H9 (cell line): ENCODE measurements around the gene MLST8. TPM values are rescaled to one million over a fixed set of nuclear protein-coding genes. Genes with fewer than 3 reads are reported as not detected.
A peak's percentile ranks its signal among the peaks of the same experiment; 100 is the strongest.

ENCODE experiments used
- DNase-seq: peaks from one replicate; pipeline ENCODE4 v3.0.0-alpha.2; 2017
- H2AFZ ChIP-seq: one replicate; pipeline ENCODE4 v1.6.1; 2013; ENCODE audit warnings: mild to moderate bottlenecking, low read length, control low read depth, moderate library complexity
- H2AK5ac ChIP-seq: 2 replicates; pipeline ENCODE4 v1.6.1; 2013; ENCODE audit warnings: low read length, control low read depth, mixed read lengths; ENCODE audit not compliant: insufficient read length
- H2BK120ac ChIP-seq: one replicate; pipeline ENCODE4 v1.6.1; 2013; ENCODE audit warnings: low read depth, mild to moderate bottlenecking, low read length, control low read depth, inconsistent platforms; ENCODE audit not compliant: poor library complexity, severe bottlenecking
- H2BK12ac ChIP-seq: 2 replicates; pipeline ENCODE4 v1.6.1; 2013; ENCODE audit warnings: low read length, control low read depth, mixed read lengths, low read depth; ENCODE audit not compliant: insufficient read length
- H2BK15ac ChIP-seq: 2 replicates; pipeline ENCODE4 v1.6.1; 2013; ENCODE audit warnings: low read depth, low read length, control low read depth
- H2BK20ac ChIP-seq: one replicate; pipeline ENCODE4 v1.6.1; 2013; ENCODE audit warnings: low read depth, mild to moderate bottlenecking, low read length, control low read depth, inconsistent platforms; ENCODE audit not compliant: poor library complexity, severe bottlenecking
- H2BK5ac ChIP-seq: 2 replicates; pipeline ENCODE4 v1.6.1; 2013; ENCODE audit warnings: low read length, control low read depth, mixed read lengths; ENCODE audit not compliant: insufficient read length
- H3K14ac ChIP-seq: 2 replicates; pipeline ENCODE4 v1.6.1; 2013; ENCODE audit warnings: low read length, control low read depth; ENCODE audit not compliant: insufficient read depth
- H3K18ac ChIP-seq: 2 replicates; pipeline ENCODE4 v1.6.1; 2013; ENCODE audit warnings: low read depth, mild to moderate bottlenecking, mixed read lengths, low read length, control low read depth; ENCODE audit not compliant: insufficient read length
- H3K23ac ChIP-seq: 2 replicates; pipeline ENCODE4 v1.6.1; 2013; ENCODE audit warnings: low read length, control low read depth, mixed read lengths, low read depth; ENCODE audit not compliant: insufficient read length
- H3K23me2 ChIP-seq: 2 replicates; pipeline ENCODE4 v1.6.1; 2013; ENCODE audit warnings: low read depth, mild to moderate bottlenecking, mixed read lengths, low read length, control low read depth; ENCODE audit not compliant: insufficient read length, poor library complexity, severe bottlenecking
- H3K27ac ChIP-seq: 2 replicates; pipeline ENCODE4 v1.5.1; 2013; ENCODE audit warnings: low read length, control low read depth, mixed read lengths, low read depth; ENCODE audit not compliant: insufficient read length
- H3K27me3 ChIP-seq: 2 replicates; pipeline ENCODE4 v1.6.1; 2013; ENCODE audit warnings: low read length, control low read depth, inconsistent platforms; ENCODE audit not compliant: insufficient read depth
- H3K4ac ChIP-seq: 2 replicates; pipeline ENCODE4 v1.6.1; 2013; ENCODE audit warnings: low read depth, mild to moderate bottlenecking, control low read depth, inconsistent platforms, low read length, moderate library complexity
- H3K4me1 ChIP-seq: 2 replicates; pipeline ENCODE4 v1.6.1; 2013; ENCODE audit warnings: low read length, control low read depth, inconsistent platforms; ENCODE audit not compliant: insufficient read depth
- H3K4me2 ChIP-seq: 2 replicates; pipeline ENCODE4 v1.6.1; 2013; ENCODE audit warnings: low read length, control low read depth, mixed read lengths; ENCODE audit not compliant: insufficient read length, insufficient read depth
- H3K56ac ChIP-seq: 2 replicates; pipeline ENCODE4 v1.6.1; 2013; ENCODE audit warnings: low read depth, mild to moderate bottlenecking, mixed read lengths, low read length, control low read depth; ENCODE audit not compliant: insufficient read length
- H3K79me1 ChIP-seq: 2 replicates; pipeline ENCODE4 v1.6.1; 2013; ENCODE audit warnings: low read depth, mild to moderate bottlenecking, moderate library complexity, low read length, control low read depth, inconsistent platforms; ENCODE audit not compliant: insufficient read depth, poor library complexity, severe bottlenecking
- H3K79me2 ChIP-seq: 2 replicates; pipeline ENCODE4 v1.6.1; 2013; ENCODE audit warnings: low read length, control low read depth, inconsistent platforms; ENCODE audit not compliant: insufficient read depth
- H3K9ac ChIP-seq: 2 replicates; pipeline ENCODE4 v1.6.1; 2013; ENCODE audit warnings: low read length, control low read depth, mixed read lengths; ENCODE audit not compliant: insufficient read length; ENCODE audit errors: extremely low read depth
- H3K9me3 ChIP-seq: one replicate; pipeline ENCODE4 v1.6.1; 2013; ENCODE audit warnings: low read depth, low read length, inconsistent platforms; ENCODE audit not compliant: control insufficient read depth
- H3T11ph ChIP-seq: one replicate; pipeline ENCODE4 v1.6.1; 2013; ENCODE audit warnings: mild to moderate bottlenecking, low read length, control low read depth, inconsistent platforms
- H4K20me1 ChIP-seq: one replicate; pipeline ENCODE4 v1.6.1; 2013; ENCODE audit not compliant: control insufficient read depth, insufficient read length, insufficient read depth
- H4K5ac ChIP-seq: 2 replicates; pipeline ENCODE4 v1.6.1; 2013; ENCODE audit warnings: low read depth, mild to moderate bottlenecking, mixed read lengths, low read length, control low read depth; ENCODE audit not compliant: insufficient read length
- H4K8ac ChIP-seq: replicated peaks from 2 replicates; pipeline ENCODE4 v1.6.1; 2013; ENCODE audit warnings: low read length, control low read depth, mixed read lengths, low read depth; ENCODE audit not compliant: insufficient read length
- H4K91ac ChIP-seq: 2 replicates; pipeline ENCODE4 v1.6.1; 2013; ENCODE audit warnings: low read depth, mild to moderate bottlenecking, moderate library complexity, mixed read lengths, low read length, control low read depth; ENCODE audit not compliant: insufficient read length
- H3K27ac Mint-ChIP-seq, 3 experiments: 2 replicates in 2 of 3; 3 replicates in 1 of 3; pipeline ENCODE4 v1.8.0; 2020 to 2021; ENCODE audit warnings: mixed read lengths in 3 of 3, mild to moderate bottlenecking in 1 of 3, moderate library complexity in 1 of 3
- H3K27me3 Mint-ChIP-seq: 2 replicates; pipeline ENCODE4 v1.8.0; 2021; ENCODE audit warnings: low read depth, mild to moderate bottlenecking, moderate library complexity, mixed read lengths
- H3K36me3 Mint-ChIP-seq, 3 experiments: 2 replicates in 2 of 3; 3 replicates in 1 of 3; pipeline ENCODE4 v1.8.0; 2020 to 2021; ENCODE audit warnings: low read depth in 3 of 3, mixed read lengths in 3 of 3; ENCODE audit not compliant: insufficient read depth in 1 of 3
- H3K4me1 Mint-ChIP-seq, 2 experiments: 2 replicates each; pipeline ENCODE4 v1.8.0; 2020; ENCODE audit warnings: mixed read lengths in 2 of 2
- H3K4me3 Mint-ChIP-seq, 2 experiments: 2 replicates in 1 of 2; 3 replicates in 1 of 2; pipeline ENCODE4 v1.8.0; 2020 to 2021; ENCODE audit warnings: mild to moderate bottlenecking in 2 of 2, mixed read lengths in 2 of 2, moderate library complexity in 1 of 2
- H3K9me3 Mint-ChIP-seq, 2 experiments: 2 replicates in 1 of 2; 3 replicates in 1 of 2; pipeline ENCODE4 v1.8.0; 2020; ENCODE audit warnings: mild to moderate bottlenecking in 2 of 2, mixed read lengths in 2 of 2, moderate library complexity in 1 of 2
- WGBS: extraction: QIAGEN DNeasy Blood & Tissue Kit; methylation state at CpG from one replicate; pipeline ENCODE4 v1.1.7; 2013; ENCODE audit warnings: missing lambda C conversion rate, low lambda C conversion rate, mixed read lengths; ENCODE audit not compliant: insufficient read length; ENCODE audit errors: extremely low coverage; 5-methylcytosine and 5-hydroxymethylcytosine counted together
- total RNA-seq: library from RNA; stranded (reverse); gene quantifications from 2 replicates; pipeline ENCODE4 v1.2.1, GENCODE V29; 2021
- TF ChIP-seq, protein P1 (sequence below): fragments of 200-600 bp; sonication (generic); conservative IDR thresholded peaks from 3 replicates; pipeline ENCODE4 v1.8.0; 2021; ENCODE audit warnings: antibody characterized with exemption, mild to moderate bottlenecking

Gene MLST8
- total RNA-seq, 1 experiment from 2014 or later, result 74.5 TPM

DNA sequence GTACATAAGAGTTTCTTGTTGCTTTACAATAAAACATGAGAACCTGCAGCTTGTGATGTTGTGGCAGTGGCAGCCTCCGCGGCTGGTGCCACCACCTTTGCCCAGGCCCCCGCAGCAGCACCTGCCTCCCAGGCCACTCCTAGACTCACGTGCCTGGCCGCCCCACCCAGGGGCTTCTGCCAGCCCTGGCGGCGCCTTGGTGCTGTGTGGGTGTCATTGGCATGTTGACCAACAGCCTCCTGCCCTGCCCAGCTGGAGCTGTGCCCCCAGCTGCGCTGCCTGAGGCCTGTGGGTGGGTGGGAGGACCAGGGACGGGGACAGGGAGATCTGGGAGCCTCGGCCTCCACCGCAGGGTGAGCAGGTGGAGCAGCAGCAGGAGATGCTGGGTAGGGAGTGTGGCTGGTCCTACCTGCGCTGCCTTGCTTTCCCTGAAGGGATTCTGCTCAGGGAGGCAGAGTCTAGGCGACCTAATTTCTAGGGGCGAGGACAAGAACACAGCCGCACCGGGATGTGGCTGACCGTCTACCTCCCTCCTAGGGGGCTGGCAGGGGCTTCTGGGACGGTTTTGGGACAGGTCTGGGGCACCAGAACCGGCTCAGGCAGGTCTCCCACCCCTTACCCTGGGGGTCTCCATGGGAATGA, 30.6 kb downstream of the MLST8 start:
- Histone ChIP-seq H2AFZ (no peak overlapping the region), H2BK15ac (no peak overlapping the region), H4K5ac (no peak overlapping the region), H3K4me1 (no peaks in the 10 kb centered on the region), H2BK120ac (no peak overlapping the region), H2AK5ac (no peak overlapping the region), H3K4me2 (peak overlapping the region; percentile 67), H3K23ac (no peak overlapping the region), H4K91ac (no peak overlapping the region), H4K8ac (no peak overlapping the region), H3T11ph (no peak overlapping the region), H3K4ac (no peak overlapping the region), H3K9me3 (no peaks in the 10 kb centered on the region), H2BK5ac (no peak overlapping the region), H3K9ac (no peak overlapping the region), H3K79me1 (no peaks in the 10 kb centered on the region), H3K14ac (no peak overlapping the region), H3K23me2 (peaks cover 13% of the 10 kb centered on the region), H2BK20ac (no peak overlapping the region), H4K20me1 (no peaks in the 10 kb centered on the region), H3K79me2 (no peaks in the 10 kb centered on the region), H3K27ac (no peak overlapping the region), H3K18ac (no peak overlapping the region), H3K56ac (no peak overlapping the region), H2BK12ac (no peak overlapping the region), H3K27me3 (peaks cover 2% of the 10 kb centered on the region; the same call in 1 of the 2 replicates)
- H3K4me1 Mint-ChIP-seq, result peaks cover 0 to 3% of the 10 kb centered on the region in 2 experiments; a peak in 1 of 4 replicates
- no peak for DNase-seq
- peaks cover 2 to 24% (median 8%) of the 10 kb centered on the region in 3 experiments; a peak in 6 of 7 replicates for H3K36me3 Mint-ChIP-seq
- no peaks in the 10 kb centered on the region for H3K9me3 Mint-ChIP-seq
- TF ChIP-seq, protein P1, sequence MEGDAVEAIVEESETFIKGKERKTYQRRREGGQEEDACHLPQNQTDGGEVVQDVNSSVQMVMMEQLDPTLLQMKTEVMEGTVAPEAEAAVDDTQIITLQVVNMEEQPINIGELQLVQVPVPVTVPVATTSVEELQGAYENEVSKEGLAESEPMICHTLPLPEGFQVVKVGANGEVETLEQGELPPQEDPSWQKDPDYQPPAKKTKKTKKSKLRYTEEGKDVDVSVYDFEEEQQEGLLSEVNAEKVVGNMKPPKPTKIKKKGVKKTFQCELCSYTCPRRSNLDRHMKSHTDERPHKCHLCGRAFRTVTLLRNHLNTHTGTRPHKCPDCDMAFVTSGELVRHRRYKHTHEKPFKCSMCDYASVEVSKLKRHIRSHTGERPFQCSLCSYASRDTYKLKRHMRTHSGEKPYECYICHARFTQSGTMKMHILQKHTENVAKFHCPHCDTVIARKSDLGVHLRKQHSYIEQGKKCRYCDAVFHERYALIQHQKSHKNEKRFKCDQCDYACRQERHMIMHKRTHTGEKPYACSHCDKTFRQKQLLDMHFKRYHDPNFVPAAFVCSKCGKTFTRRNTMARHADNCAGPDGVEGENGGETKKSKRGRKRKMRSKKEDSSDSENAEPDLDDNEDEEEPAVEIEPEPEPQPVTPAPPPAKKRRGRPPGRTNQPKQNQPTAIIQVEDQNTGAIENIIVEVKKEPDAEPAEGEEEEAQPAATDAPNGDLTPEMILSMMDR, result no peak
- peaks cover 16% of the 10 kb centered on the region for H3K27me3 Mint-ChIP-seq
- peak overlapping the region in 1 of 2 experiments; percentile 58; a peak in 1 of 5 replicates for H3K4me3 Mint-ChIP-seq
- WGBS, result no CpG with 5 or more reads among the region's 19 CpGs
- H3K27ac Mint-ChIP-seq, result no peak overlapping the region
